SHP77 treated with DMSO at 0.1 percent for 48 hours (cell line): ENCODE results near the gene LYAR.

Experiments
- DNase-seq: peaks from one replicate; lab custom pipeline; 2025; lab: John Stamatoyannopoulos, UW

The LYAR gene, protein sequence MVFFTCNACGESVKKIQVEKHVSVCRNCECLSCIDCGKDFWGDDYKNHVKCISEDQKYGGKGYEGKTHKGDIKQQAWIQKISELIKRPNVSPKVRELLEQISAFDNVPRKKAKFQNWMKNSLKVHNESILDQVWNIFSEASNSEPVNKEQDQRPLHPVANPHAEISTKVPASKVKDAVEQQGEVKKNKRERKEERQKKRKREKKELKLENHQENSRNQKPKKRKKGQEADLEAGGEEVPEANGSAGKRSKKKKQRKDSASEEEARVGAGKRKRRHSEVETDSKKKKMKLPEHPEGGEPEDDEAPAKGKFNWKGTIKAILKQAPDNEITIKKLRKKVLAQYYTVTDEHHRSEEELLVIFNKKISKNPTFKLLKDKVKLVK

DNA sequence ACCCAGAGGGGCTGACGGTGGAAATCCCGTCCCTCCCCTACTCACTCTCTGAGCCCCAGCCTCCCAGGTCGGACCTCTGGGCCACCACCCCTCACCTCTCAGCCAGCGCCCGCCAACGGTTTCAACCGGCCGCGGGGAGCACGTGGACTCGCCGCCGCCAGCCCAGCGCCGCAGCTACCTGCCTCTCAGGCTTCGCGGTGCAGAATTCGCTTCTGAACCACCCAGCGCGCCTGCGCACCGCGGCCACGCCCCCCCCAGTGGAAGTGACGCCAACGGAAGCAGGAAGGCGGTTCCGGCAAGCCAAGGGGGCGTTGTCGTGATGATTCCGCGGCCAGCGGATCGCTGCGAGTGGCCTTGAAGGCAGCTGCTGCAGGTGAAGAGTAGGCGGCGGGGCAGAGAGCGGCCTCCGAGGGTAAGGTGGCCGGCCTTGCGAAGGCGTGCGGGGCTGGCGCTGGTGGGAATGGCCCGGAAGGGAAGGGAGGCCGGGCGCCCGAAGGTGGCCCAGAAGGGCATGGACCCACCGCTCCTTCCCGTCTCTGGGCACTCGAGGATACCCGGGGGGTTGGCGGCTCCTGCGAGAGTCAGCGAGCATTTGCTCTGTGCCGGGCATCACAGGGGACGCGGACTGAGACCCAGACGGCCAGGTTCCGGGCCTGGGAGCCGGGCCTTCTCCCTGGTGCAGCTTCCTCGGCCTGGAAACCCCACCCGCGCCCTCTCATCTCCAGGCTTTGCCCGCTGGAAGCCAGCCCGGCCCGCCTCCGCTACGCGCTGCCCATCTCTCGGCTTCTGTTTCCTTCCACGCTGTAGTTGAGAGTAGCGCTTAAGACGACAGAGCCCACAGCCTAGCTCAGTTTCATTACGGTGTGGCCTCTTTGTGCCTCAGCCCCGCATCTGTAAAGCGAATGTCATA lies at the start of gene LYAR, which contains the start of gene ZBTB49:
Gene LYAR (minus strand): TSS at position 214 of the 910 bp plus-strand sequence. CDS start 6,412 bp downstream, outside the sequence.
Gene ZBTB49 (plus strand): TSS at position 311 of the 910 bp plus-strand sequence. CDS start 9,695 bp downstream, outside the sequence.
- DNase-seq, result peak; percentile 18

- DNase-seq, result no peak
Observed at GRCh38 chr4:4339504-4340085, 49.6 kb upstream of the LYAR start.

DNA sequence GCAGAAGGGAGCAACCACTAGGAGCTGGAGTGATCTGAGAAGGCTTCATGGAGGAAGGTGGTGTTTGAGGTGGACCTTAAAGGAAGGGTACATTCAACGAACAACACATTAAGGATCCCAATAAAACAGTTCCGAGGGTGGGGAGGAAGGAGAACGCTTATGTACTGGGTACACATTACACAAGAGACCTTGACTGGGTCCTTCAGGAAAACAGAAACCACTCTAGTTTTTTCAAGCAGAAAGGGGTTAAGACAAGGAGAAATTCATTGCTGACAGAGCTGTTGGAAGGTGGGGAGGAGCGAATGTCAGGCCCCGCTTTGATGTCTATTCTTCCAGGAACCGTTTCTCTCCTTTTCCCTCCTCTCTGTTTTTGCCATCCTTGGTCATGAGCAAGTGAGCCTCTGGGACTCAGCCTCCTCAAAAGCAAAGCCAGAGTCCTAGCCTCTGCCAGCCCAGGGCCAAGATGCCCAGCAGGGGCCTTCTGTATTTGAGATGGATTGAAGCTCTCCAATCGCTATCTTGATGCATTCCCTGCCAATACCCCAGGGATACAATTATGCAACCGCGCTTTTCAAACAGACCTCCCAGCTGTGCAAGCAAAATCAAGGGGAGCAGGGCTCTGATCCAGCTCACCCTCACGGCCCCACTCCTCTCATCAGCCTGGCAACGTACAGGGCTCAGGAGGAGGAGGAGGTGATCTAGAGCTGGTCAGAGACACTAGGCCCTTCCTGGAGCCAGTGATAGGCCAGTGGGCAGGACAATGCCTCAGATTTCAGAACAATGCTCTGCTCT lies 48.5 kb upstream of the LYAR start:
- no peak for DNase-seq

DNA sequence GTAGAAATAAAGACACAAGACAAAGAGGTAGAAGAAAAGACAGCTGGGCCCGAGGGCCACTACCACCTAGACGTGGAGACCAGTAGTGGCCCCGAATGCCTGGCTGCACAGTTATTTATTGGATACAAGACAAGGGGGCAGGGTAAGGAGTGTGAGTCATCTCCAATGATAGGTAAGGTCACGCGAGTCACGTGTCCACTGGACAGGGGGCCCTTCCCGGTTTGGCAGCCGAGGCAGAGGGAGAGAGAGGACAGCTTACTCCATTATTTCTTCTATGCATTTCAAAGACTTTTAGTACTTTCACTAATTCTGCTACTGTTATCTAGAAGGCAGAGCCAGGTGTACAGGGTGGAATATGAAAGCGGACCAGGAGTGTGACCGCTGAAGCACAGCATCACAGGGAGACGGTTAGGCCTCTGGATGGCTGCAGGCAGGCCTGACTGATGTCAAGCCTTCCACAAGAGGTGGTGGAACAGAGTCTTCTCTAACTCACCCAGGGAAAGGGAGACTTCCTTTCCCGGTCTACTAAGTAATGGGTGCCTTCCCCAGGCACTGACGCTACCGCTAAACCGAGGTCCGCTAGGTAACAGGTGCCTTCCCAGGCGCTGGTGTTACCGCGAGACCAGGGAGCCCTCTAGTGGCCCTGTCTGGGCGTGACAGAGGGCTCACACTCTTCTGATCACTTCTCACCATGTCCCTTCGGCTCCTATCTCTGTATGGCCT lies 45.0 kb upstream of the LYAR start:
- no peak for DNase-seq

GRCh38 chr4:4333265-4333706 lies 43.3 kb upstream of the LYAR start:
- no peak for DNase-seq

DNA sequence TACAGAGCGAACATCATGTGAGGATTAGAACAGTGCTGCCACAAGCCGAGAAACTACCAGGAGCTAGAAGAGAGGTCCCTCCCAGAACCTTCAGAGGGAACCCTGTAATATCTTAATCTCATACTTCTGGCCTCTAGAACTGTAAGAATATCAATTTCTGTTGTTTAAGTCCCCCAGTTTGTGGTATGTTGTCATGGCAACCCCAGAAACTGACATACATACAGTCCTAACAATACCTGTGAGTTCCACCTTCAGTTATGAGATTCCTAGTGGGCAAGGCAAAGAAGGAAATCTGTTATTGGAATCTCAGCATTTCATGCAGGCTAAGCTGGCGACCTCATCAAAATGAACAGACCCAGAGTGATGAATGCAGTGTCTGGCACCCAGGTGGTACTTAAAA lies 42.6 kb upstream of the LYAR start:
- DNase-seq, result no peak

DNA sequence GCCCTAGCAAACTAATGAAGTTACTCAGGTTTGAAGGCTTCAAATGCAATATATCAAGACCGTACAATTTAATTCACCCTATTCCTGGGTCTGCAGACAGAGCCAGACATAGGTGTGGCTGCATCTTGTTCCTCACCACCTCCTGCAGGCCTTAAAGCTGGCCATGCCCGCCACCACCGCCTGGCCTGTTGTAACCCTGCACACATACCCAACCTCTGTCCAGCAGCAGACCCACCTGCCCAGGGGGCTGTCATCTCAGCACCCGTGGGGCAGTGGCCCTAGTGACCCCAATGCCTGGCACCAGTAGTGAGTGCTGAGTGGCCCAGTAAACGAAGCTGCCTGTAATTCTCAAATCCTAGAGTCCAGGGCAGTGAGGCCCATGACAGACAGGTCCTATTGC lies 40.8 kb upstream of the LYAR start:
- no peak for DNase-seq

DNA sequence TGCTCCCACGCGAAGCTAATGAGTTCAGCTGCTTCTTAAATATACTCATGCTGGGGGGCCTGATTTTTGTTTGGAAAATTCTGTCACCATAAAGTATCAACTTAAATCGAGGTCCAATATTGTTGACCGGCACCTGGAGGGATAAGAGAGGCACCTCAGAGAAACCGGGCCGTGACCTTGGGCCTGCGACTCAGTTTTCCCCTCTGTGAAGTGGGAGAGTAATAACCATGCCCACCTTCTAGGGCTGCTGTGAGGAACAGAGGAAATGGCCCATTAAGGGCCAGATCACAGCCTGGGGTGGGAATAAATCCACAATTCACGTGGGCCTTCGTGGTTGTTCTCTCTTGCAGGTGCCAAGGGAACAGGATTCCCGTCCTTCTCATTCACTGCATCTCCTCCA lies 39.5 kb upstream of the LYAR start:
- no peak for DNase-seq

DNA sequence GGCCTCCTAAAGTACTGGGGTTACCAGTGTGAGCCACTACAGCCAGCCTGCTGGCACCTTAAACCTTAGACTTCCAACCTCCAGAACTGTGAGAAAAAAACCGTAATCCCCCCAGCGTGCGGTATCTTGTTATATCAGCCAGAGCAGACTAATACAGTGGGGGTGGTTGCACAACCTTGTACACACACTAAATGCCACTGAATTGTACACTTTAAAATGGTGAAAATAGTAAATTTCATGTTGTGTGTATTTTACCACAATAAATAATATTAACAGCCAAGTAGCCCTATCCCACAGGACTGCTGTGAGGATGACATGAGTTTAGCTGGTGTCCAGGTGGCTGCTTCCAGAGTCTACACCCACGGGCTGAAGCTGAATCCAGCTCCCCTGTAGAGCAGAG lies 38.9 kb upstream of the LYAR start:
- no peak for DNase-seq

DNA sequence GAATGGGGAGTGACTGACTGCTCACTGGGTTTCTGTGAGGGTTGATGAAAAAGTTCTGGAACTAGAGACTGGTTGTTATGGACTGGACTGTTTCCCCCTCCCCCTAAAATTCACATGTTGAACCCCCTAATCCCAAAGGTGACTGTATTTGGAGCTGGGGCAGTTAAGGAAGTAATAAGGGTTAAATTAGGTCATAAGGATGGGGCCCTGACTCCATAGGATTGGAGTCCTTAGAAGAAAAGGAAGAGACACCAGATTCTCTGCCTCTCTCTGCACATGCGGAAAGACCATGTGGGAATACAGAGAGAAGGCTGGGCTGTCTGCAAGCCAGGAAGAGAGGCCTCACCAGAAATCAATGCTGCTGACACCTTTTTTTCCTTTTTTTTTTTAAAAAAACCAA lies 38.3 kb upstream of the LYAR start:
- no peak for DNase-seq

DNA sequence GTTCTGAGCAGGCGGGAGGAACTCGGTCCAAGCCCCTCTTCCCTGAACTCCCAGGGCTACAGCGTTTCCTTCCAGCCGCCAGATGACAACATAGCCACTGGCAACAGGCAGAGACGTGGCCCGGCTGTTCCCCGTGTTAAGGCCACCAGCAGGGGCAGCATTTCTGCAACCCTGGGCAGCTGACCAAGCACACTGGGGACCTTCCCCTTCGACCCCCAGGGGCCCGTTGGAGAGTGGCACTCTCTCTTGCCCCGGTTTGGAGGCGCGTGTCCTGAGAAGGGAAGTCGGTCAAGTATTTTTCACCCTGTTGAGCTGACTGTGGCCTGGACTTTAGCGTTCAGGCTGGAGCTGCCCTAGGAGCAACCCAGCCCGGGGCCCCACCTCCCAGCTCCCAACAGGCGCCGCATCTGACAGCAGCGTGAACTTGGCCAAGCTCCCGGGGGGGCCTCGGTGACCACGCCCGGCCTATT lies 37.7 kb upstream of the LYAR start:
- DNase-seq, result no peak

DNA sequence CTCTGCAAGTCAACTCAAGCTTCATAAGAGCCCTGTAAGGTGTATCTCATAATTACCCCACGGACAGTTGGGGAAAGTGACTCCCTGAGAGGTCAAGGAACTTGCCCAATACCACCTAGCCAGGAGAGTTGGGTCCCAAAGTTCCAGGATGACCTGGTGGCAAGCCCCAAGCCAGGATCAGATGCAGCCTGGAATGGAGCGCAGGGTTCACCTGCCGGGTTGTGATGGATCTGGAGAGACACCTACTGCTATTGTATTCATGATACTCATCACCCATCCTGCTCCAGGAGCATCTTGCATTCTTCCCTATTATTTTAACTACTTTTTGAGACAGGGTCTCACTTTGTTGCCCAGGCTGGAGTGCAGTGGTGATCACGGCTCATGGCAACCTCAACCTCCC lies 36.2 kb upstream of the LYAR start:
- DNase-seq, result no peak

DNA sequence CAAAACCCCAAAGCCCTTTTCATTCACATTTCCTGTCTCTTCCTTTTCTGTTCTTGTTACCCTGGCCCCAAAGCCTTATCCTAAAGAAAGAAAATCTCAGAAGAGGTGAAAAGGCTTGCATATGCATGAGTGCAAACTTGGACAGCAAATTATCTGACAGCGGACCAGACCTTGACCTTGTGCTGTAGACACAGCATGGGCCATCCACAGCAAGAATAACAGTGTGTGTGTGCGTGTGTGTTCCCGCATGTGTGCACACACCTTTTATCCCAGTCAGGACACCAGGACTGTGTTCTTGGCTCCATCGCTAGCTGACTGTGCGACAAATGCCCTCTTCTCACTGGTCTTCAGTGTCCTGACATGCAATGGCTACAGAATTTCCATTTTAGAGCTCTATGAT lies 35.4 kb upstream of the LYAR start:
- DNase-seq, result no peak

GRCh38 chr4:4323705-4324534 lies 34.0 kb upstream of the LYAR start:
- DNase-seq, result no peak

DNA sequence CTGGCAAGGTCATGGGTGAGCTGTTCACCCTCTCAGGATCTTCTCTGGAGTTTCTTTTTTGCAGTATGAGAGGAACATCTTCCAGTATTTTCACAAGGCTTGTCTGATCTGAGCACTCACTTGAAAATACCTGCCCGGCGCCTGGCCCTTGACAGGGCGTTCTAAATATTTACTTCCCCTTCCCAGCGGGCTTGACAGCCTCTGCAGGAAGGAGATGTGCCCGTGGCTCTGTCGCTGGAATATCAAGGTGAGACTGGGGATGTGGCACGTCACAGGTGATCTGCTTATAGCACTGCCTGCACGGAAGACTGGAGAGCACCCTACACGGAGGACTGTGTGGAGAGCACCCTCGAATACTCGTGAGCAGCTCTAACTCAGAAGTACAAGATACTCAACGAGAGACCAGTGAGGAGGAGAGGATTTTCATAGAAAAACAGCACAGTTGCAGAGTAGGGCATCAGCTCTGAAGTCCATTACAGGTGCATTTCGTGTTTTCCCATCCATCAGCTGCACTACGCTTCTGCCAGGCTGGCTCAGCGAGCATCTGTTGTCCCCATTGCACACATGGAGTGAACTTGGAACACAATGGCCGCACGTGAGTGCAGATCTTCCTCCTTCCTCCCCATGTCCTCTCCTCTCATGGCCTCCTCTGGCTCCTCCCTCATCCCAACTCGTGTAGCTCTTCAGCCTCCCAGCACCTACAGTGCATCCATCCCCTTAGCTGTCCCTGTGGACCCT lies 32.2 kb upstream of the LYAR start:
- DNase-seq, result no peak

DNA sequence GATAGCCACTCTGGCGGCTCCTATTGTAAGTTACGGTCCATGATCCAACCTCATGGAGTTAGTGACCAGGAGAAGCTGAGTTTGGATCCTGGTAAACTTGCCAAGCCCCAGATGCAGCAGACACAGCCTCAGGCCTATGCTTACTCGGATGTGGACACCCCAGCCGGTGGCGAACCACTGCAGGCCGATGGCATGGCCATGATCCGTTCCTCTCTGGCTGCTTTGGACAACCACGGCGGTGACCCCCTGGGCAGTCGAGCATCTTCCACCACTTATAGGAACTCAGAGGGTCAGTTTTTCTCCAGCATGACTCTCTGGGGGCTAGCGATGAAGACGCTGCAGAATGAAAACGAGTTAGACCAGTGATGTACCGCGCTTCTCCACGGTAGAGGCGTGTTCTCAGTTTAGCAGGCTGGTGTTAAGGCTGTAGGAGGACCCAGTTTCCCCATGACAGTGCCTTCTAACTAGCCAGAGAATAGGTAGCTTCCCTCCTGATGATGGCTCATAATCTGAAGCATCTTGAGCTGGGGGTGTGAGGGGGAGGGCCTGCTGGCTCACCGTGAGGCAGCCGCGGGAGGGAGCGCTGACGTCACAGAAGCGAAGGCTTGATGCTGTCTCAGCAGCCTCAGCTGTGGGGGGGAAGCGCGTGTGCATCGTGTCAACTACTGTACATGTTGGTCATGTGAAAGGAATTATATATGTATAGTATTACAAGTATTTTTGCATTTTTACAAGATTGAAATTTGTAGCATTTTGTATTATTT lies 31.2 kb upstream of the LYAR start:
- DNase-seq, result no peak

DNA sequence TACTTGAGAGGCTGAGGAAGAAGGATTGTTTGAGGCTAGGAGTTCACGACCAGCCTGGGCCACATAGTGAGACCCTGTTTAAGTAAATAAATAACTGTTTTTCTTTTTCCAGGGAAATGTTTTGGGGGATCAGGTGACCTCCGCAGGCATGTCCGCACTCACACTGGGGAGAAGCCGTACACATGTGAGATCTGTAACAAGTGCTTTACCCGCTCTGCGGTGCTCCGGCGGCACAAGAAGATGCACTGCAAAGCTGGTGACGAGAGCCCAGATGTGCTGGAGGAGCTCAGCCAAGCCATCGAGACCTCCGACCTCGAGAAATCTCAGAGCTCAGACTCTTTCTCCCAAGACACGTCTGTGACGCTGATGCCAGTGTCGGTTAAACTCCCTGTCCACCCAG lies 30.6 kb upstream of the LYAR start:
- no peak for DNase-seq

DNA sequence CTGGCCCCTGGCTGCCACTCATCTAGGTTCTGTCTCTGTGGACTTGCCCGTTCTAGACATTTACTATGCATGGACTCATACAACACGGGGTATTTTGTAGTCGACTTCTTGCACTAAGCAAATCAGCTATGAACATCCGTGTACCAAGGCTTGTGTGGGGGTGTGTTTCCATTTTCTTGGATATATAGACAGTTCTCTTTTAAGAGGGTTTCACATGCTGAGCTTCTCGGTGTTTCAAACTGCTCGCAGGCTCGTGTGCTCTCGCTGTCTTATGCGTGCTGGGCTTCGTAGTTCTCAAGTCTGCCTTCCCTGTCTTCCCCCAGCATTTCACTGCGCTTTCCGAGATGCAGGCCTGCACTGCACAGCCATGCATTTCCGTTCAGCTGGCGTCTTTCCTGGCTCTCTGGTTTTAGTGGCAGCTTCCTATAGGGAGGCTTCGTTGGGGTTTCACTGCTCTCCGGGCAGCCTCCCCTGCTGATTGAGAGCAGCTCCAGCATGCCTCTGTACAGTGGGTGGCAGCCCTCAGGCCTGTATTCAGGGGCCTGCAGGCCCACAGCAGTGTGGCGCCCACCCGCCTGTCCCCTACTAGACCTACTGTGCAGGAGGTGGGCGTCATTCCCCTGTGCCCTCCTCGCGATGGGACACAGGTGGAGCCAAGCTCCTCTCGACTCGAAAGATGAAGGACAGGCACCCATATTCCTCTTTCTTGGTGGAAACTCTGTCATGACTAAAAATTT lies 27.7 kb upstream of the LYAR start:
- no peak for DNase-seq
